ENCODE measurements around the gene ITGB3BP. TPM values are rescaled to one million over a fixed set of nuclear protein-coding genes. Genes with fewer than 3 reads are reported as not detected.
"Not testable (repeated sequence)": the region's sequence is repeated elsewhere in the genome, so short reads cannot be mapped to it uniquely, and the experiment has no call there.

ITGB3BP gene
- total RNA-seq, 4 donors from 2014 or later: 15.0 to 19.6 (median 19.5) TPM

GRCh38 chr1:63487336-63488065 lies 35.5 kb downstream of the ITGB3BP start:
- TF ChIP-seq CTCF (IDR thresholded peaks at IDR 0.05) (no peak), POLR2A (IDR thresholded peaks at IDR 0.05) (no peak)
- H3K27me3 ChIP-seq: no peaks in the 10 kb centered on the region
- no peaks in the 10 kb centered on the region for H3K4me1 ChIP-seq
- H3K9me3 ChIP-seq: no peaks in the 10 kb centered on the region
- no peak for DNase-seq
- 92% methylated on average over 8 of the region's 8 CpGs for WGBS, 2 donors
- no peaks in the 10 kb centered on the region for H3K36me3 ChIP-seq
- H3K4me3 ChIP-seq (replicated peaks in 1 of 3): no peak overlapping the region
- intact Hi-C loops (cut with DNase I): no loop called here
- no peak overlapping the region for H3K27ac ChIP-seq

- DNase-seq: no peak
- H3K4me1 ChIP-seq: no peaks in the 10 kb centered on the region
- TF ChIP-seq POLR2A (IDR thresholded peaks at IDR 0.05): no peak
- TF ChIP-seq CTCF (IDR thresholded peaks at IDR 0.05): no peak
- no peaks in the 10 kb centered on the region for H3K27me3 ChIP-seq
- no peak overlapping the region for H3K27ac ChIP-seq
- H3K36me3 ChIP-seq: no peaks in the 10 kb centered on the region
- no peak overlapping the region for H3K4me3 ChIP-seq (replicated peaks in 1 of 3)
- no peaks in the 10 kb centered on the region for H3K9me3 ChIP-seq
- intact Hi-C loops (cut with DNase I): no loop called here
- 95% methylated on average over 1 of the region's 1 CpG for WGBS, 2 donors
Measured at GRCh38 chr1:63486629-63487028, 36.4 kb downstream of the ITGB3BP start.

GRCh38 chr1:63480057-63480456 lies 43.0 kb downstream of the ITGB3BP start:
- H3K27ac ChIP-seq: no peak overlapping the region
- intact Hi-C loops (cut with DNase I): no loop called here
- no peak for TF ChIP-seq CTCF (IDR thresholded peaks at IDR 0.05)
- no peak for TF ChIP-seq POLR2A (IDR thresholded peaks at IDR 0.05)

GRCh38 chr1:63475761-63476160 lies 47.3 kb downstream of the ITGB3BP start:
- intact Hi-C loops (cut with DNase I): no loop called here
- no peaks in the 10 kb centered on the region for H3K36me3 ChIP-seq
- TF ChIP-seq CTCF (IDR thresholded peaks at IDR 0.05) (no peak), POLR2A (IDR thresholded peaks at IDR 0.05) (no peak)
- no peak for DNase-seq
- no peaks in the 10 kb centered on the region for H3K9me3 ChIP-seq
- no peaks in the 10 kb centered on the region for H3K4me1 ChIP-seq
- no peak overlapping the region for H3K4me3 ChIP-seq (replicated peaks in 1 of 3)
- no peak overlapping the region for H3K27ac ChIP-seq
- 86 to 91% methylated on average over 7 of the region's 7 CpGs for WGBS, 2 donors
- H3K27me3 ChIP-seq: no peaks in the 10 kb centered on the region

More at GRCh38 chr1:63480057-63480456, 43.0 kb downstream of the ITGB3BP start:
- Histone ChIP-seq H3K27me3 (no peaks in the 10 kb centered on the region), H3K4me1 (no peaks in the 10 kb centered on the region), H3K4me3 (replicated peaks in 1 of 3) (no peak overlapping the region), H3K9me3 (no peaks in the 10 kb centered on the region), H3K36me3 (no peaks in the 10 kb centered on the region)
- WGBS, 2 donors: 91 to 95% methylated on average over 1 of the region's 1 CpG
- no peak for DNase-seq

GRCh38 chr1:63468683-63469082 lies 54.3 kb downstream of the ITGB3BP start:
- H3K4me1 ChIP-seq; H3K27ac ChIP-seq; intact Hi-C loops (cut with DNase I); H3K9me3 ChIP-seq; H3K36me3 ChIP-seq; DNase-seq; H3K27me3 ChIP-seq; H3K4me3 ChIP-seq (replicated peaks in 1 of 3): not testable (repeated sequence)
- 97 to 98% methylated on average over 5 of the region's 5 CpGs for WGBS, 2 donors
